ENCODE results near the gene IFNA5. TPM values are rescaled to one million over a fixed set of nuclear protein-coding genes. Genes with fewer than 3 reads are reported as not detected.

The IFNA5 gene
- total and polyA plus RNA-seq, 8 donors, result not detected

DNA sequence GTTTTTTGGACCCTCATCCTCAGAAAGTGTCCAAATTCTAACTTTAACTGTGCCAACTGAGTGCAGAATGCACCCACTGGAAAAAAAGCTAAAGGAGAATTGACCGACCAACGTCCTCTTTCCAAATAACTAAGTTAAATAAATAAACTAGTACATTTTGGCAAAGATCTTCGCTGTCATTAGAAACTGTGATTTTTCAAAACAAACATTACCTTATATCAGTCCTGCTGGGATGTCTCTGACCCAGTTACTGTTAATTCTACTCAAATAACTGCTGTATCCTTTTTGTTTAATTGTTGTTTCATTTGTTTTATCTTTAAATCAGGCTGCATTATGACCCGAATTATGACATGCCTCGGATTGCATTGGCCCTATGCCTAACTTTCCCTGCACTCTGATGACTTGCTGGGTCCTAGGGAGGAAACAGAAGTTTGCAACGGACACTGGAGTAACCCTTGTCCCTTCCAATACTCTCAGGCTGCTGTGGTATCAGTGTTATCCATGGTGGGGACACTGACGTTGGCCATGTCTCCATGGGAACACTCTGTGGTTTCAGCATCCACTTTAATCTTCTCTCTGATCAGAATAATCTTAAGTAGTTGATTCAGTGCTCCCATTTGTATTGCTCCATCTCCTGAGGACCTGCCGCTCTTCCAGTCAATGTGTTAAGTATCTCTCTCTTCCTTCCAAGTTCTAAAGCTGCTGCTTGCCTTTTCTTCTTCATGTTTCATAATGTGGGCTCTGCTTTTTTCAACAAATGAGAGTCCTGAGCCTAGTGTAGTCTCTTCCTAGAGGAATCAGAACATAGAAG is 11.1 kb upstream of the IFNA5 start:
- H3K27me3 ChIP-seq, result no peaks in the 10 kb centered on the region
- H3K27ac ChIP-seq, result no peak overlapping the region
- TF ChIP-seq, protein P1, sequence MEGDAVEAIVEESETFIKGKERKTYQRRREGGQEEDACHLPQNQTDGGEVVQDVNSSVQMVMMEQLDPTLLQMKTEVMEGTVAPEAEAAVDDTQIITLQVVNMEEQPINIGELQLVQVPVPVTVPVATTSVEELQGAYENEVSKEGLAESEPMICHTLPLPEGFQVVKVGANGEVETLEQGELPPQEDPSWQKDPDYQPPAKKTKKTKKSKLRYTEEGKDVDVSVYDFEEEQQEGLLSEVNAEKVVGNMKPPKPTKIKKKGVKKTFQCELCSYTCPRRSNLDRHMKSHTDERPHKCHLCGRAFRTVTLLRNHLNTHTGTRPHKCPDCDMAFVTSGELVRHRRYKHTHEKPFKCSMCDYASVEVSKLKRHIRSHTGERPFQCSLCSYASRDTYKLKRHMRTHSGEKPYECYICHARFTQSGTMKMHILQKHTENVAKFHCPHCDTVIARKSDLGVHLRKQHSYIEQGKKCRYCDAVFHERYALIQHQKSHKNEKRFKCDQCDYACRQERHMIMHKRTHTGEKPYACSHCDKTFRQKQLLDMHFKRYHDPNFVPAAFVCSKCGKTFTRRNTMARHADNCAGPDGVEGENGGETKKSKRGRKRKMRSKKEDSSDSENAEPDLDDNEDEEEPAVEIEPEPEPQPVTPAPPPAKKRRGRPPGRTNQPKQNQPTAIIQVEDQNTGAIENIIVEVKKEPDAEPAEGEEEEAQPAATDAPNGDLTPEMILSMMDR (IDR thresholded peaks at IDR 0.05), result no peak
- peaks cover 0 to 2% of the 10 kb centered on the region in 2 donors for H3K36me3 ChIP-seq
- H3K4me3 ChIP-seq, result no peak overlapping the region
- DNase-seq (peak in 1 of 4 donors; percentile 36), ATAC-seq (no peak)
- no peaks in the 10 kb centered on the region for H3K9me3 ChIP-seq
- intact Hi-C loops (cut with DNase I), result loop anchor here in 1 of 2 donors (10.0 kb wide), 1 partner anchor 79 kb away; no protein-coding TSS in a partner anchor
- H3K4me1 ChIP-seq, result no peaks in the 10 kb centered on the region

DNA sequence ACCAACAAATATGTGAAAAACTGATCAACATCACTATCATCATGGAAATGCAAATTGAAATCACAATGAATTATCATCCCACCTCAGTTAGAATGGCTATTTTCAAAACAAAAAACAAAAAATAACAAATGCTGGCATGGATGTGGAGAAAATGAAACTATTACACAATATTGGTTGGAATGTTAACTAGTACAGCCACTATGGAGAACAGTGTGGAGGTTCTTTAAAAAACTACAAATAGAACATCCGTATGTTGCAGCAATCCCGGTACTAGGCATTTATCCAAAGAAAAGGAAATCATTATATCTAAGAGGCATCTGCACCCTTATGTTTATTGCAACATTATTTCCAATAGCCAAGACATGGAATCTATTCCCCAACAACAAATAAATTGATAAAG is 9.0 kb upstream of the IFNA5 start:
- H3K4me3 ChIP-seq, result no peak overlapping the region
- TF ChIP-seq, protein P1 (IDR thresholded peaks at IDR 0.05), result no peak
- ATAC-seq (no peak), DNase-seq (no peak)
- intact Hi-C loops (cut with DNase I), result loop anchor here in 1 of 2 donors (10.0 kb wide), 1 partner anchor 81 kb away; no protein-coding TSS in a partner anchor
- H3K9me3 ChIP-seq, result no peaks in the 10 kb centered on the region
- no peaks in the 10 kb centered on the region for H3K27me3 ChIP-seq
- H3K36me3 ChIP-seq, result no peaks in the 10 kb centered on the region
- no peaks in the 10 kb centered on the region for H3K4me1 ChIP-seq
- H3K27ac ChIP-seq, result no peak overlapping the region

DNA sequence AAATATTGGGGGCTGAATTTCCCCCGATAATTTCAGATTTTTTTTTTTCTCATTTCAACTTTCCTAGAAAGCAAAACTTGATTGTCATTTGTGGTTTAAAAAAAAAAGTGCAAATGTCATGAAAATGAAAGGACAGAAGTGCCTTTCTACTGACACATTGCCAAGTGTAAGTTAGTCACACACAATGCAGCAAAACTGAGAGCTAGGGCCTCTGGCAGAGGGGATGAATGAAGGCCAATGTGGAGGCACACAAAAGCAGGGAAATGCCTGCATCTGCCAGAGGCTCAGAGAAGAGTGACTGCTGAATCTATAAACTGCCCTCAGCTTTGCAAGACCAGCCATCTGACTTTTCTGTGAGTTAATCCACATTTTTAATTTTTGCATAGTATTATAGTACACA is 6.8 kb upstream of the IFNA5 start:
- Histone ChIP-seq H3K27ac (no peak overlapping the region), H3K36me3 (no peaks in the 10 kb centered on the region), H3K4me1 (no peaks in the 10 kb centered on the region), H3K4me3 (no peak overlapping the region), H3K27me3 (no peaks in the 10 kb centered on the region), H3K9me3 (no peaks in the 10 kb centered on the region)
- ATAC-seq (no peak), DNase-seq (no peak)
- intact Hi-C loops (cut with DNase I), result loop anchor here in 1 of 2 donors (10.0 kb wide), 1 partner anchor 83 kb away; no protein-coding TSS in a partner anchor
- TF ChIP-seq, protein P1 (IDR thresholded peaks at IDR 0.05), result no peak

DNA sequence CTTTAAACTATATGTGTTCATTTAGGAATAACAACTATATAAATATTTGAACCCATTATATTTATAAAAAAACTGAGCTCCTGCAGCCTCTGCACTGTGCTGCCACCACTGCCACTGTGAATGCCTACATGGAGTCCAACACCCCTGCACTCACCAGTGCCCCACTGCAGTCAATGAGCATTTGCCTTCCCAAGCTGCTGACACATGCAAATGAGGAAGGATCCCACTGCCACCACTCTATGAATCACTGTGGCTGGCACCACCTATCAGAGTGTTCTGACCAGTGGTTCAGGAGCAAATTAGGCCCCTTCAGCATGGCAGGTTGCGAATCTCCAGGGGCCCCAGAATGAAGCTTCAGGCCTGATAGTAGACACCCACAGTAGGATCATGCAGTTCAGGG is 9.1 kb downstream of the IFNA5 start:
- H3K9me3 ChIP-seq, result no peaks in the 10 kb centered on the region
- H3K4me1 ChIP-seq, result no peaks in the 10 kb centered on the region
- TF ChIP-seq, protein P1 (IDR thresholded peaks at IDR 0.05), result no peak
- no peaks in the 10 kb centered on the region for H3K27me3 ChIP-seq
- no peak overlapping the region for H3K27ac ChIP-seq
- no peak for DNase-seq
- no peaks in the 10 kb centered on the region for H3K36me3 ChIP-seq
- intact Hi-C loops (cut with DNase I), result no loop called here
- no peak overlapping the region for H3K4me3 ChIP-seq
- no peak for ATAC-seq

DNA sequence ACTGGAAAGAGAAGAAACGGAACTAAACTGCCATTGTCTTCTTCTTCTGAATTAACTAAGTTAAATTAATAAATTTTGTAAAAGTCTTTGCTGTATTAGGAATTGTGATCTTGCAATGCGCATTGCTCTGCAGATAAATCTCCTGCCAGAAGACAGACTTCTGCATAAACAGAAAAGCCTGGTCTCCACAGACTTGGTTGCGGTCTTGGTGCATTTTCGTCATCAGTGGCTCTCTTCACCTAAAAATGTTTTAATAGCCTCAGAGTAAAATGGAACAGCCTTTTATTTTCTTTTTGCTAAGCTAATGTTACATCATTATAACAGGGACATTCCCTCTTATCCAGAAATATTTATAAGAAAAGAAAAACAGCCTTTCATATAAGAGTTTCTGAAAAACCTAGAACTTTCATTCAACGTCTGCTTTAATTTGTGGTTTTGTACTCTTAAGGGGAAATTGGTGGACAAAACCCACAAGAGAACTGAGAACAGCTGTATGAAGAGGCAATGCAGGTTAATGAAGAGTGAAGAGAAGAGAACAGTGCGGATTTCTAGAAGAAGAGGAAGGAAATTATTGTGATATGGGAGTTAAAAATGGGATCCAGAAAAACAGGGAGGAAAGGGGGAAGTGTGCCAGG is 10.1 kb downstream of the IFNA5 start:
- Histone ChIP-seq H3K4me3 (no peak overlapping the region), H3K4me1 (no peaks in the 10 kb centered on the region), H3K36me3 (no peaks in the 10 kb centered on the region), H3K27me3 (no peaks in the 10 kb centered on the region), H3K9me3 (no peaks in the 10 kb centered on the region), H3K27ac (no peak overlapping the region)
- no peak for DNase-seq
- TF ChIP-seq, protein P1 (IDR thresholded peaks at IDR 0.05), result no peak
- intact Hi-C loops (cut with DNase I), result no loop called here
- no peak for ATAC-seq
